Measurements from ENCODE around the gene PRR7.

GRCh38 chr5:177474846-177475562 lies 28.4 kb downstream of the PRR7 start:
- TF ChIP-seq POLR2A (IDR thresholded peaks at IDR 0.05; ENCODE audit: low read depth, low read length) = 0 out of 2 replicates have a peak, but pooled peaks have one; percentile 69
- no peak for TF ChIP-seq CTCF (conservative IDR thresholded peaks at IDR 0.05; ENCODE audit: low read depth, low read length)
- no peak for TF ChIP-seq RFX5 (IDR thresholded peaks at IDR 0.05; ENCODE audit: low read depth, low read length)
- TF ChIP-seq SMC3 (IDR thresholded peaks at IDR 0.05; ENCODE audit: low read depth, low read length) = no peak
- no peak for TF ChIP-seq CEBPB (IDR thresholded peaks at IDR 0.05; ENCODE audit: low read depth, low read length)
- no peak for TF ChIP-seq CHD1 (IDR thresholded peaks at IDR 0.05; ENCODE audit: low read depth, low read length)
- no peak for TF ChIP-seq RCOR1 (IDR thresholded peaks at IDR 0.05; ENCODE audit: insufficient replicate concordance, low read length)

Data from IMR-90 (cell line).